Measurements from ENCODE around the gene PIEZO1.

- TF ChIP-seq CTCF (IDR thresholded peaks at IDR 0.05 in 8 of 11, conservative IDR thresholded peaks at IDR 0.05 in 3 of 11) = no peak
- TF ChIP-seq POLR2AphosphoS5 (IDR thresholded peaks at IDR 0.05) = peak in 1 of 3 donors; percentile 32
- no peak for TF ChIP-seq POLR2A (IDR thresholded peaks at IDR 0.05)
These were observed 19.7 kb upstream of the PIEZO1 start for GRCh38 chr16:88804552-88805339.
